GM18517 (cell line): ENCODE measurements around the gene PTCD1.

Experiments used
- ATAC-seq: cut with Tn5 transposase; IDR thresholded peaks from one replicate; pipeline ENCODE4 v1.9.1; 2021; ENCODE audit warnings: mild to moderate bottlenecking, moderate library complexity; ENCODE audit not compliant: unreplicated experiment

PTCD1 gene

GRCh38 chr7:99373091-99374066 is 65.2 kb downstream of the PTCD1 start:
- no peak for ATAC-seq

GRCh38 chr7:99372275-99373090 is 66.1 kb downstream of the PTCD1 start:
- ATAC-seq: no peak

GRCh38 chr7:99371376-99371920 is 67.2 kb downstream of the PTCD1 start:
- ATAC-seq: no peak

GRCh38 chr7:99369767-99370391 is 68.7 kb downstream of the PTCD1 start:
- ATAC-seq: no peak

GRCh38 chr7:99368750-99369389 is 69.7 kb downstream of the PTCD1 start:
- ATAC-seq: no peak
